LNCaP clone FGC (cell line): ENCODE results near the gene ST6GALNAC6.
A peak's percentile ranks its signal among the peaks of the same experiment; 100 is the strongest.
"Not testable (repeated sequence)": the region's sequence is repeated elsewhere in the genome, so short reads cannot be mapped to it uniquely, and the experiment has no call there.

Source experiments
- DNase-seq: peaks from one replicate; pipeline ENCODE4 v3.0.0-alpha.2; 2011; ENCODE audit warnings: low read depth
- H3K4me3 ChIP-seq: 2 replicates; pipeline ENCODE4 v1.5.1; 2011; ENCODE audit warnings: mild to moderate bottlenecking, low read depth, low read length, control low read depth
- TF ChIP-seq, protein P1 (sequence below): IDR thresholded peaks from 2 replicates; pipeline ENCODE4 v1.5.1; 2012; ENCODE audit warnings: mild to moderate bottlenecking; ENCODE audit not compliant: control insufficient read depth, insufficient read depth; ENCODE audit errors: extremely low read depth

The ST6GALNAC6 gene

DNA sequence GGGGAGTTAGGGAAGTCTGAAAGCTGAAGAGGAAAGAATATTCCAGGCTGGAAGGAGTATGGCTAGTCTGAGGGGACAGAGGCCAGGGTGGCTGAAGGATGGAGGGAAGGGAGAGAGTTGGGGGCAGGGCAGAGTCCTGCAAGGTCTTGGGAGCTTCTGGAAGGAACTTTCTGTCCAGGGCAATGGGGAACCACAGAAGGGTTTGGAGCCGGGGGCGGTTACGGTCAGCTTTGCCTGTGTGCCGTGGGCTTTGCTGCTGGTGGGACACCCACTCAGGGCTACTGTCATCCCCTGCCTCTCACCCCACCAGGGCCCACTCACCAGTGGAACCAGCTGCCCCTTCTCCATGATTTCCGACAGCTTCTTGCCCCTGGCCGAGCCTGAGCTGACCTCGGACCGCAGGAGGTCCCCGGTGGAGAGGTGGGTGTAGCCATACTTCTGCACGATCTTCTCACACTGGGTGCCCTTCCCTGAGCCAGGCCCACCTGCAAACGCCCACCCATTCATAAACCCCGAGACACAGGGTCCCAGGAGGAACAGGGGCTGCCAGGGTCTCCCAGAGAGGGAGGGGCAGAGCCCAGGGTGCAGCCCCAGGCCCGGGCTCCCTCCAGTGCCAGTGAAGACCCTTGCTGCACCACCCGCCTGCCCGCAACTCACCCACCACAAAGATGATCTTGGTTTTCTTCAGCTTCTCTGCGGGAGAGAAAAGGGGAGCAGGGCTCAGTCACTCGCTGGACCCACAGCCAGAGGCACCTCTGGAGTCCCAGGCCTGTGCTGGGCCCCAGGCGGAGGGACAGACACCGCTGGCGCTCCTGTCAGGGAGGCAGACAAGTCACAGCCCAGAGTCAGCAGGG lies 26.8 kb downstream of the ST6GALNAC6 start:
- no peak for DNase-seq
- H3K4me3 ChIP-seq = no peak overlapping the region
- TF ChIP-seq, protein P1, sequence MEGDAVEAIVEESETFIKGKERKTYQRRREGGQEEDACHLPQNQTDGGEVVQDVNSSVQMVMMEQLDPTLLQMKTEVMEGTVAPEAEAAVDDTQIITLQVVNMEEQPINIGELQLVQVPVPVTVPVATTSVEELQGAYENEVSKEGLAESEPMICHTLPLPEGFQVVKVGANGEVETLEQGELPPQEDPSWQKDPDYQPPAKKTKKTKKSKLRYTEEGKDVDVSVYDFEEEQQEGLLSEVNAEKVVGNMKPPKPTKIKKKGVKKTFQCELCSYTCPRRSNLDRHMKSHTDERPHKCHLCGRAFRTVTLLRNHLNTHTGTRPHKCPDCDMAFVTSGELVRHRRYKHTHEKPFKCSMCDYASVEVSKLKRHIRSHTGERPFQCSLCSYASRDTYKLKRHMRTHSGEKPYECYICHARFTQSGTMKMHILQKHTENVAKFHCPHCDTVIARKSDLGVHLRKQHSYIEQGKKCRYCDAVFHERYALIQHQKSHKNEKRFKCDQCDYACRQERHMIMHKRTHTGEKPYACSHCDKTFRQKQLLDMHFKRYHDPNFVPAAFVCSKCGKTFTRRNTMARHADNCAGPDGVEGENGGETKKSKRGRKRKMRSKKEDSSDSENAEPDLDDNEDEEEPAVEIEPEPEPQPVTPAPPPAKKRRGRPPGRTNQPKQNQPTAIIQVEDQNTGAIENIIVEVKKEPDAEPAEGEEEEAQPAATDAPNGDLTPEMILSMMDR = no peak

DNA sequence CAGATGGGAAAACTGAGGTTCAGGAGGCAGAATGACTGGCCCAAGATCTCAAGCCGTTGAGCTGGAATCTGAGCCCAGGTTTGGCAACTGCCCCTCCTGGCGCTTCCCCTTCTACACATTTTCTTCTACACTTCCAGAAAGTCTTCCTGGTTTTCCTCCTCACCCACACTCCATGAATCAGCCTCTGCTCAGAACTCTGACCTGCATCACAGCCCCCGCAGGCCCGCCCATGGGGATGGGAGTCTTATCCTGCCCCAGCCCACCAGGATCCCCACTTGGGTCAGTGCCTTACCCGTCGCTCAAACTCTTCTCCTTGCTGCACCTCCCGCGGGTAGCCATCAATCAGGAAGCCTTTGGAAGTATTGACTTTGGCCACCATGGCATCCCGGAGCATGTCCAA lies 27.9 kb downstream of the ST6GALNAC6 start:
- no peak overlapping the region for H3K4me3 ChIP-seq
- no peak for DNase-seq
- TF ChIP-seq, protein P1 = no peak

DNA sequence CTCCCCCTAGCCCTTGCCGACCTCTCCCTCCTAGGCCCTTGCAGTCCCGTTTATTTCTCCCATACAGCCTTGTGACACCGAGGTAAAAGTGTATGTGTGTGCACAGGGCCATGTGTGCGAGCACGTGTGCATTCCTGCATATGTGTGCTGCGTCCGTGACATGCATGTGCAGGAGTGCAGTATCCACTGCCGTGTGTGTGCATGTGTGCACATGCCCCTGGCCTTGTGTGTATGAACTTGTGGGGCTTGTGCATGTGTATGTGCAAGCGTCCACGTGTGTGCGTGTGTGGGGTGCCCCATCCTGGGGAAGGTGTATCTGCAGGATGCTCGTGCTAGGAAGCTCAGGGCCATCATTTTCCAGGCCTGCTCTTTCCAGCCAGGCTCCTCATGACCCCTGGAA lies 28.5 kb downstream of the ST6GALNAC6 start:
- H3K4me3 ChIP-seq = no peak overlapping the region
- DNase-seq = no peak
- TF ChIP-seq, protein P1 = no peak

DNA sequence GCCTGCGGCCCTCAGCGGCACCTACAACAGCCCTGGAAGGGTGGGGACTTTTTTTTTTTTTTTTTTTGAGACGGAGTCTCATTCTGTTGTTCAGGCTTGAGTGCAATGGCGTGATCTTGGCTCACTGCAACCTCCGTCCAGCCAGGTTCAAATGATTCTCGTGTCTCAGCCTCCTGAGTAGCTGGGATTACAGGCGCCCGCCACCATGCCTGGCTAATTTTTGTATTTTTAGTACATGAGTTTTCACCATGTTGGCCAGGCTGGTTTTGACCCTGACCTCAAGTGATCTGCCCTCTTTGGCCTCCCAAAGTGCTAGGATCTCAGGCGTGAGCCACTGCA lies 29.3 kb downstream of the ST6GALNAC6 start:
- not testable (repeated sequence) for DNase-seq, H3K4me3 ChIP-seq

DNA sequence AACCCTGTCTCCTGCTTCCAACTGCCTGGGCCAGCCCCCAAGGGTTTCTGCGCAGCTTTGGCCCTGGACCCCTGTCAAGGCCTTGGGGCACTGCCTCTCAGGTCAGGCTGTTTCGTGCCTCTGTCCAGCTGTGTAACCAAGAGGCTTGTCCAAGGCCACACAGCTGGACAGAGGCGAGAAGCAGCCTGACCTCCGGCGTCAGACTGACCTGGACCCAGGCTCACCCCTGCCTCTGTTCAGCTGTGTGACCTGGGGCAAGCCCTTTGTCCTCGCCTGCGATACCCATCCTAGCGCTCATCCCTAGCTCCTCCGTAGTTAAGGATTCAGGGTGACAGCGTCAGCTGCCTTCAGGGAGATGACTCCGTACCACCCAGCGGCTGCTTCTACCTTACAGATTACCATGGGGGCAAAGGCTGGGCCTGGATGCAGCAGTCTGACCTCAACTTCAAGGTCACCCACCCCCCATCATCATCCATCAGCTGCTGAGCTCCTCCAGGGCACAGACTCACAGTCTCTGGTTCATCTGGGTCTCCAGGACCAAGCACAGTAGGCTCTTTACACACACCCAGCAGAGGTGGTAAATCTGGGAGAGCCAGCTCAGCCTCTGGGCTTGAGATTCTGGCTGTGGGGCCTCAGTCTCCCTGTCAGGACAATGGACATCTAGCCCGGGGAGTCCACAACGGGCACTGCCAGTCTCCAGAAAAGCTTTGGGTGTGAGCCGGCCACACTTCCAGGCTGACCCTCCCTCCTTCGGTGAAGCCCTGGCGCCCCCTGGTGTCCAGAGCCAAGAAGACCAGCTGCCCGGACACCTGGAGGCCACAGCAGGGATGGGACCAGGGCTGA lies 29.9 kb downstream of the ST6GALNAC6 start:
- TF ChIP-seq, protein P1 = peak; percentile 87
- DNase-seq = peak; percentile 18
- H3K4me3 ChIP-seq = no peak overlapping the region

DNA sequence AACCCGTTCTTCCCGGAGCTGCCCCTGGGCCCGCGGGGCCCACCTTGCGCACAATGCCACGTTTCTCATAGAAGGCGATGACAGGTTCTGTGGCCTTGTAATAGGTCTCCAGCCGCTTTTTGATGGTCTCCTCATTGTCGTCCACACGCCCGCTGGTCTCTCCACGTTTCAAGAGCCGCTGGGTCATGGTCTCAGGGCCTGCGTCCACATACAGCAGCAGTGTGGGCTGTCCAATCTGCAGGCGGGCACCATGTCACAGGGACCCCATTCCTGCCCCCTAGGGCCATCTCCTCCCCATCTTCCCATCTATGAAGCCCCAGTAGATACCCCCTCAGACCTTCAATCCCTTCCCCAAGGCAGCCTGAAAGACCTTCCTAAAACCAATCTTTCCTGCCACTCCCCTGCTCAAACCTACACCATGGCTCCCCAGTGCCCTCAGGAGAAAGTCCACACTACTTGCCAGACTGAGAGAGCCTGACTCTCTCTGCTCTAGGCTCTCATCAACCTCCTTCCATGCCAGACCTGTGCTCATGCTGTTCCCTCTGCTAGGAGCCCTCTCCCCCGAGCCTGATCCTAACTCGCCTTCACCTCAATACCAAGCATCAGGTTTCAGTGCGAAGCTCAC lies 31.0 kb downstream of the ST6GALNAC6 start:
- no peak for DNase-seq
- TF ChIP-seq, protein P1 = no peak
- no peak overlapping the region for H3K4me3 ChIP-seq
